Measurements from ENCODE around the gene ZBTB34. TPM values are rescaled to one million over a fixed set of nuclear protein-coding genes. Genes with fewer than 3 reads are reported as not detected.

ZBTB34 gene
- total RNA-seq, 4 donors from 2014 or later: 11.5 to 19.7 (median 16.2) TPM

- no peak for TF ChIP-seq CTCF (IDR thresholded peaks at IDR 0.05; ENCODE audit: low read depth)
Measured at GRCh38 chr9:126836216-126836615, 24.2 kb upstream of the ZBTB34 start.

GRCh38 chr9:126838055-126838811 is 22.2 kb upstream of the ZBTB34 start:
- no peak for TF ChIP-seq CTCF (IDR thresholded peaks at IDR 0.05; ENCODE audit: low read depth)

- no peak for TF ChIP-seq CTCF (IDR thresholded peaks at IDR 0.05; ENCODE audit: low read depth)
Measured at GRCh38 chr9:126838895-126839294, 21.5 kb upstream of the ZBTB34 start.

GRCh38 chr9:126839301-126839700 is 21.1 kb upstream of the ZBTB34 start:
- no peak for TF ChIP-seq CTCF (IDR thresholded peaks at IDR 0.05; ENCODE audit: low read depth)

GRCh38 chr9:126842220-126842842 is 18.1 kb upstream of the ZBTB34 start:
- no peak for TF ChIP-seq CTCF (IDR thresholded peaks at IDR 0.05; ENCODE audit: low read depth)

- TF ChIP-seq CTCF (IDR thresholded peaks at IDR 0.05; ENCODE audit: low read depth): no peak
Measured at GRCh38 chr9:126842977-126843799, 17.3 kb upstream of the ZBTB34 start.

- TF ChIP-seq CTCF (IDR thresholded peaks at IDR 0.05; ENCODE audit: low read depth): no peak
Measured at GRCh38 chr9:126844085-126844484, 16.4 kb upstream of the ZBTB34 start.

All from subcutaneous adipose tissue (tissue), 4 donors.